K562 (cell line): Measurements from ENCODE around the gene ANXA3. TPM values are rescaled to one million over a fixed set of nuclear protein-coding genes. Genes with fewer than 3 reads are reported as not detected.
A peak's percentile ranks its signal among the peaks of the same experiment; 100 is the strongest.

Source experiments
- ARHGAP35 ChIP-seq: fragments of 450-650 bp; IDR thresholded peaks from 2 replicates; pipeline ENCODE4 v1.6.1; 2018; ENCODE audit not compliant: partially characterized antibody
- DACH1 ChIP-seq: fragments of 450-650 bp; IDR thresholded peaks from 2 replicates; pipeline ENCODE4 v1.6.1; 2018; ENCODE audit not compliant: partially characterized antibody
- E2F5 ChIP-seq: sonication (generic); formaldehyde crosslinking; IDR thresholded peaks from 2 replicates; pipeline ENCODE4 v1.8.0; 2022; ENCODE audit warnings: mild to moderate bottlenecking, missing genetic modification reagents
- ELF4 ChIP-seq: fragments of 450-650 bp; formaldehyde crosslinking; IDR thresholded peaks from 2 replicates; pipeline ENCODE4 v1.4.0; 2022; ENCODE audit warnings: missing genetic modification characterization
- FOXM1 ChIP-seq, 2 experiments: fragments of 450-650 bp in 1 of 2; sonication (generic) in 1 of 2; formaldehyde crosslinking in 1 of 2; IDR thresholded peaks; 2 replicates each; pipeline versions ENCODE4 v1.6.1 to v1.9.0; 2017 to 2022; ENCODE audit warnings: low read depth in 2 of 2, mild to moderate bottlenecking in 2 of 2, missing genetic modification reagents in 1 of 2, moderate library complexity in 1 of 2
- FOXP1 ChIP-seq: sonication (generic); formaldehyde crosslinking; IDR thresholded peaks from 2 replicates; pipeline ENCODE4 v1.8.0; 2022; ENCODE audit warnings: mild to moderate bottlenecking, missing genetic modification reagents
- KAT7 ChIP-seq: sonication (generic); formaldehyde crosslinking; IDR thresholded peaks from 2 replicates; pipeline ENCODE4 v1.8.0; 2022; ENCODE audit warnings: missing genetic modification reagents, mild to moderate bottlenecking, borderline replicate concordance
- MED1 ChIP-seq: sonication (generic); formaldehyde crosslinking; IDR thresholded peaks from 2 replicates; pipeline ENCODE4 v1.8.1; 2023; ENCODE audit warnings: missing genetic modification reagents, borderline replicate concordance
- NCOA1 ChIP-seq: fragments of 450-650 bp; IDR thresholded peaks from 2 replicates; pipeline ENCODE4 v1.6.1; 2016; ENCODE audit warnings: low read depth
- POLR2B ChIP-seq: fragments of 450-650 bp; IDR thresholded peaks from 2 replicates; pipeline ENCODE4 v1.6.1; 2018; ENCODE audit warnings: low read depth; ENCODE audit not compliant: partially characterized antibody
- RAD51 ChIP-seq: fragments of 450-650 bp; IDR thresholded peaks from 2 replicates; pipeline ENCODE4 v1.7.1; 2016; ENCODE audit warnings: low read depth, mild to moderate bottlenecking, borderline replicate concordance
- U2AF1 ChIP-seq: fragments of 200-400 bp; formaldehyde crosslinking; optimal IDR thresholded peaks from 2 replicates; pipeline ENCODE3; 2017; ENCODE audit warnings: mild to moderate bottlenecking, low read depth, low read length, moderate library complexity
- ZBTB17 ChIP-seq: fragments of 450-650 bp; formaldehyde crosslinking; IDR thresholded peaks from 2 replicates; pipeline ENCODE4 v1.4.0; 2020; ENCODE audit warnings: mild to moderate bottlenecking
- ZNF197 ChIP-seq: fragments of 200-800 bp; sonication (Bioruptor generic); IDR thresholded peaks from 2 replicates; pipeline ENCODE4 v1.6.1; 2016; ENCODE audit warnings: low read depth, missing genetic modification characterization, missing compliant biosample characterization
- ZNF311 ChIP-seq: fragments of 250-450 bp; sonication (Bioruptor Pico); IDR thresholded peaks from 2 replicates; pipeline ENCODE4 v1.4.0; 2020; ENCODE audit warnings: mild to moderate bottlenecking, moderate library complexity
- polyA plus RNA-seq, 8 experiments: library from polyadenylated mRNA; depleted of rRNA in 4 of 8; stranded (reverse) in 5 of 8; unstranded in 3 of 8; fragments of >200 nt; fragmentation: Nextera tagmentation in 2 of 8; fragmentation: Illumina TruSeq in 1 of 8; extraction: Ambion mirVana in 2 of 8; extraction: Trizol in 1 of 8; gene quantifications; 2 replicates each; pipeline versions ENCODE4 v1.2.1 to v1.2.3, GENCODE V29; 2011 to 2014; ENCODE audit warnings: inconsistent platforms in 1 of 8, missing spikeins in 1 of 8
- total RNA-seq, 7 experiments: library from RNA; depleted of rRNA in 6 of 7; stranded (reverse); fragments of >200 nt in 6 of 7; fragmentation: Illumina TruSeq in 2 of 7; extraction: Trizol in 2 of 7; gene quantifications; 2 replicates each; pipeline versions ENCODE4 v1.2.1 to v1.2.3, GENCODE V29; 2011 to 2021; ENCODE audit warnings: low replicate concordance in 1 of 7
- TF ChIP-seq, protein P1 (sequence below): conservative IDR thresholded peaks from 2 replicates; pipeline ENCODE4 v1.6.1; 2011; ENCODE audit warnings: low read depth, mild to moderate bottlenecking, low read length; ENCODE audit not compliant: control insufficient read depth
- TF ChIP-seq, protein P2 (sequence below): fragments of 250-450 bp; sonication (Bioruptor Pico); IDR thresholded peaks from 2 replicates; pipeline ENCODE4 v1.8.0; 2022; ENCODE audit warnings: moderate library complexity, mild to moderate bottlenecking, inconsistent platforms
- TF ChIP-seq, protein P3 (sequence below): fragments of 450-650 bp; conservative IDR thresholded peaks from 2 replicates; pipeline ENCODE4 v1.6.1; 2016; ENCODE audit warnings: missing genetic modification characterization, low read depth, mild to moderate bottlenecking, missing compliant biosample characterization, moderate library complexity

The ANXA3 gene
- total and polyA plus RNA-seq, 9 of the 15 experiments (the other 6 are each of a cell fraction or from before 2014, with no cell fraction given) = 6.3 to 15.5 (median 9.8) TPM

- TF ChIP-seq FOXM1 (IDR thresholded peaks at IDR 0.05; ENCODE audit: low read depth) = peak; percentile 82
- TF ChIP-seq FOXM1 (CRISPR knock-in tag; IDR thresholded peaks at IDR 0.05; ENCODE audit: low read depth) = no peak
- TF ChIP-seq, protein P1, sequence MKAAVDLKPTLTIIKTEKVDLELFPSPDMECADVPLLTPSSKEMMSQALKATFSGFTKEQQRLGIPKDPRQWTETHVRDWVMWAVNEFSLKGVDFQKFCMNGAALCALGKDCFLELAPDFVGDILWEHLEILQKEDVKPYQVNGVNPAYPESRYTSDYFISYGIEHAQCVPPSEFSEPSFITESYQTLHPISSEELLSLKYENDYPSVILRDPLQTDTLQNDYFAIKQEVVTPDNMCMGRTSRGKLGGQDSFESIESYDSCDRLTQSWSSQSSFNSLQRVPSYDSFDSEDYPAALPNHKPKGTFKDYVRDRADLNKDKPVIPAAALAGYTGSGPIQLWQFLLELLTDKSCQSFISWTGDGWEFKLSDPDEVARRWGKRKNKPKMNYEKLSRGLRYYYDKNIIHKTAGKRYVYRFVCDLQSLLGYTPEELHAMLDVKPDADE = peak; percentile 66; the same call in 1 of the 2 replicates
- TF ChIP-seq RAD51 = peak; percentile 44; the same call in 1 of the 2 replicates
- TF ChIP-seq ZNF197 (CRISPR knock-in tag) = no peak
- no peak for TF ChIP-seq MED1 (CRISPR knock-in tag)
- no peak for TF ChIP-seq ARHGAP35
- TF ChIP-seq, protein P2, sequence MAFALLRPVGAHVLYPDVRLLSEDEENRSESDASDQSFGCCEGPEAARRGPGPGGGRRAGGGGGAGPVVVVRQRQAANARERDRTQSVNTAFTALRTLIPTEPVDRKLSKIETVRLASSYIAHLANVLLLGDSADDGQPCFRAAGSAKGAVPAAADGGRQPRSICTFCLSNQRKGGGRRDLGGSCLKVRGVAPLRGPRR (CRISPR knock-in tag) = no peak
- TF ChIP-seq FOXP1 = no peak
- TF ChIP-seq U2AF1 = no peak
- peak; percentile 81 for TF ChIP-seq NCOA1
- 0 out of 2 replicates have a peak, but pooled peaks have one; percentile 42 for TF ChIP-seq ZBTB17
- TF ChIP-seq ZNF311 (CRISPR knock-in tag) = 0 out of 2 replicates have a peak, but pooled peaks have one; percentile 52
- peak; percentile 83; the same call in 1 of the 2 replicates for TF ChIP-seq KAT7
- peak; percentile 72 for TF ChIP-seq DACH1
- TF ChIP-seq POLR2B = no peak
- TF ChIP-seq ELF4 = no peak
- TF ChIP-seq, protein P3, sequence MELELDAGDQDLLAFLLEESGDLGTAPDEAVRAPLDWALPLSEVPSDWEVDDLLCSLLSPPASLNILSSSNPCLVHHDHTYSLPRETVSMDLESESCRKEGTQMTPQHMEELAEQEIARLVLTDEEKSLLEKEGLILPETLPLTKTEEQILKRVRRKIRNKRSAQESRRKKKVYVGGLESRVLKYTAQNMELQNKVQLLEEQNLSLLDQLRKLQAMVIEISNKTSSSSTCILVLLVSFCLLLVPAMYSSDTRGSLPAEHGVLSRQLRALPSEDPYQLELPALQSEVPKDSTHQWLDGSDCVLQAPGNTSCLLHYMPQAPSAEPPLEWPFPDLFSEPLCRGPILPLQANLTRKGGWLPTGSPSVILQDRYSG (tag) = peak; percentile 72; the same call in 1 of the 2 replicates
- no peak for TF ChIP-seq E2F5 (CRISPR knock-in tag)
These were observed 48.4 kb downstream of the ANXA3 start (continued) for GRCh38 chr4:78599931-78600375.
